Progenitor cell of endocrine pancreas (in vitro differentiated cells): ENCODE results near the gene MAN1A1. TPM values are rescaled to one million over a fixed set of nuclear protein-coding genes. Genes with fewer than 3 reads are reported as not detected.

Experiments used
- DNase-seq: peaks from one replicate; pipeline ENCODE4 v3.0.0; 2021; ENCODE audit warnings: low spot score; ENCODE audit not compliant: unreplicated experiment
- H3K27ac Mint-ChIP-seq: 2 replicates; pipeline ENCODE4 v1.8.0; 2021; ENCODE audit warnings: mild to moderate bottlenecking, moderate library complexity, mixed read lengths
- H3K27me3 Mint-ChIP-seq: 2 replicates; pipeline ENCODE4 v1.8.0; 2021; ENCODE audit warnings: mixed read lengths
- H3K36me3 Mint-ChIP-seq: 2 replicates; pipeline ENCODE4 v1.8.0; 2022; ENCODE audit warnings: mixed read lengths; ENCODE audit not compliant: insufficient read depth
- H3K4me1 Mint-ChIP-seq: 2 replicates; pipeline ENCODE4 v1.8.0; 2021; ENCODE audit warnings: low read depth, mixed read lengths
- H3K4me3 Mint-ChIP-seq: 2 replicates; pipeline ENCODE4 v1.8.0; 2021; ENCODE audit warnings: low read depth, mild to moderate bottlenecking, moderate library complexity, mixed read lengths
- H3K9me3 Mint-ChIP-seq: 2 replicates; pipeline ENCODE4 v1.8.0; 2021; ENCODE audit warnings: low read depth, mixed read lengths
- CTCF ChIP-seq: fragments of 200-600 bp; sonication (generic); IDR thresholded peaks from one replicate; pipeline ENCODE4 v1.5.0; 2021; ENCODE audit warnings: antibody characterized with exemption, mild to moderate bottlenecking; ENCODE audit not compliant: unreplicated experiment
- total RNA-seq: library from RNA; stranded (reverse); gene quantifications from 2 replicates; pipeline ENCODE4 v1.2.1, GENCODE V29; 2021

Gene MAN1A1
- total RNA-seq, 1 donor from 2014 or later = 27.6 TPM

- Mint-ChIP-seq H3K27ac (peak overlapping the region; percentile 63), H3K9me3 (peaks cover 2% of the 10 kb centered on the region), H3K27me3 (no peaks in the 10 kb centered on the region), H3K36me3 (peaks cover 3% of the 10 kb centered on the region), H3K4me3 (no peak overlapping the region), H3K4me1 (peaks cover 1% of the 10 kb centered on the region)
- no peak for TF ChIP-seq CTCF
- no peak for DNase-seq
Measured at GRCh38 chr6:119303164-119303887, 46.2 kb downstream of the MAN1A1 start.

- no peak overlapping the region for H3K27ac Mint-ChIP-seq
- no peaks in the 10 kb centered on the region for H3K27me3 Mint-ChIP-seq
- peaks cover 3% of the 10 kb centered on the region for H3K36me3 Mint-ChIP-seq
- TF ChIP-seq CTCF = no peak
- H3K9me3 Mint-ChIP-seq = no peaks in the 10 kb centered on the region
- no peak for DNase-seq
- H3K4me3 Mint-ChIP-seq = no peak overlapping the region
- H3K4me1 Mint-ChIP-seq = no peaks in the 10 kb centered on the region
Measured at GRCh38 chr6:119301429-119301828, 48.1 kb downstream of the MAN1A1 start.

GRCh38 chr6:119299694-119300093, 49.9 kb downstream of the MAN1A1 start:
- no peak for TF ChIP-seq CTCF
- DNase-seq = no peak
- H3K27ac Mint-ChIP-seq = no peak overlapping the region
- H3K36me3 Mint-ChIP-seq = no peaks in the 10 kb centered on the region
- H3K4me3 Mint-ChIP-seq = no peak overlapping the region
- H3K9me3 Mint-ChIP-seq = no peaks in the 10 kb centered on the region
- H3K4me1 Mint-ChIP-seq = peaks cover 8% of the 10 kb centered on the region
- no peaks in the 10 kb centered on the region for H3K27me3 Mint-ChIP-seq

GRCh38 chr6:119297049-119297448, 52.5 kb downstream of the MAN1A1 start:
- DNase-seq = no peak
- H3K36me3 Mint-ChIP-seq = no peaks in the 10 kb centered on the region
- peaks cover 8% of the 10 kb centered on the region for H3K4me1 Mint-ChIP-seq
- no peak overlapping the region for H3K4me3 Mint-ChIP-seq
- H3K9me3 Mint-ChIP-seq = no peaks in the 10 kb centered on the region
- no peak for TF ChIP-seq CTCF
- H3K27ac Mint-ChIP-seq = no peak overlapping the region
- H3K27me3 Mint-ChIP-seq = no peaks in the 10 kb centered on the region

GRCh38 chr6:119296036-119297035, 53.2 kb downstream of the MAN1A1 start:
- Mint-ChIP-seq H3K4me3 (no peak overlapping the region), H3K9me3 (no peaks in the 10 kb centered on the region), H3K27ac (no peak overlapping the region), H3K4me1 (peaks cover 8% of the 10 kb centered on the region), H3K27me3 (no peaks in the 10 kb centered on the region), H3K36me3 (no peaks in the 10 kb centered on the region)
- DNase-seq = no peak
- no peak for TF ChIP-seq CTCF
